ENCODE results near the gene AGO3. TPM values are rescaled to one million over a fixed set of nuclear protein-coding genes. Genes with fewer than 3 reads are reported as not detected.

AGO3 gene
- total and polyA plus RNA-seq, 2 donors (not counting 3 experiments of a cell fraction or from before 2014, with no cell fraction given): 10.4 to 21.1 TPM

- CTCF ChIA-PET: no interaction called here
- H3K9ac ChIP-seq (replicated peaks; ENCODE audit: extremely low read depth, insufficient read depth, low read length): no peak overlapping the region
- dilution Hi-C loops (cut with MboI; ENCODE audit: extremely low pct_ligation_motif_present, low sequenced_read_pairs): no loop called here
- POLR2A ChIA-PET: no interaction called here
- H3K4me3 ChIP-seq (replicated peaks in 1 of 3; ENCODE audit: insufficient read depth in 1 of 3, low read depth in 1 of 3, low read length in 3 of 3): no peak overlapping the region
- H2AFZ ChIP-seq (ENCODE audit: low read depth, low read length): no peak overlapping the region
- intact Hi-C loops (cut with micrococcal nuclease): no loop called here
- H3K9me1 ChIP-seq (replicated peaks; ENCODE audit: control insufficient read depth, extremely low read depth, insufficient read depth, low read length): no peaks in the 10 kb centered on the region
- peaks cover 2% of the 10 kb centered on the region in 2 experiments for H3K36me3 ChIP-seq (ENCODE audit: control insufficient read depth in 2 of 2, extremely low read depth in 1 of 2, insufficient read depth in 2 of 2, low read length in 2 of 2)
- DNase-seq (ENCODE audit: low read depth, low spot score): no peak
- TF ChIP-seq POLR2A (IDR thresholded peaks at IDR 0.05; ENCODE audit: low read depth, low read length): no peak
- TF ChIP-seq, protein P1, sequence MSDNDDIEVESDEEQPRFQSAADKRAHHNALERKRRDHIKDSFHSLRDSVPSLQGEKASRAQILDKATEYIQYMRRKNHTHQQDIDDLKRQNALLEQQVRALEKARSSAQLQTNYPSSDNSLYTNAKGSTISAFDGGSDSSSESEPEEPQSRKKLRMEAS (IDR thresholded peaks at IDR 0.05; ENCODE audit: insufficient read depth, insufficient read length): no peak
- no peak for TF ChIP-seq MYC (IDR thresholded peaks at IDR 0.05; ENCODE audit: low read depth, low read length)
- TF ChIP-seq, protein P2, sequence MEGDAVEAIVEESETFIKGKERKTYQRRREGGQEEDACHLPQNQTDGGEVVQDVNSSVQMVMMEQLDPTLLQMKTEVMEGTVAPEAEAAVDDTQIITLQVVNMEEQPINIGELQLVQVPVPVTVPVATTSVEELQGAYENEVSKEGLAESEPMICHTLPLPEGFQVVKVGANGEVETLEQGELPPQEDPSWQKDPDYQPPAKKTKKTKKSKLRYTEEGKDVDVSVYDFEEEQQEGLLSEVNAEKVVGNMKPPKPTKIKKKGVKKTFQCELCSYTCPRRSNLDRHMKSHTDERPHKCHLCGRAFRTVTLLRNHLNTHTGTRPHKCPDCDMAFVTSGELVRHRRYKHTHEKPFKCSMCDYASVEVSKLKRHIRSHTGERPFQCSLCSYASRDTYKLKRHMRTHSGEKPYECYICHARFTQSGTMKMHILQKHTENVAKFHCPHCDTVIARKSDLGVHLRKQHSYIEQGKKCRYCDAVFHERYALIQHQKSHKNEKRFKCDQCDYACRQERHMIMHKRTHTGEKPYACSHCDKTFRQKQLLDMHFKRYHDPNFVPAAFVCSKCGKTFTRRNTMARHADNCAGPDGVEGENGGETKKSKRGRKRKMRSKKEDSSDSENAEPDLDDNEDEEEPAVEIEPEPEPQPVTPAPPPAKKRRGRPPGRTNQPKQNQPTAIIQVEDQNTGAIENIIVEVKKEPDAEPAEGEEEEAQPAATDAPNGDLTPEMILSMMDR (IDR thresholded peaks at IDR 0.05; ENCODE audit: extremely low read depth in 1 of 2, insufficient read depth in 1 of 2, low read depth in 1 of 2, low read length in 2 of 2): no peak
- no peak for TF ChIP-seq GATA2 (IDR thresholded peaks at IDR 0.05; ENCODE audit: insufficient read depth, insufficient read length, low read depth, low read length)
- TF ChIP-seq FOS (IDR thresholded peaks at IDR 0.05; ENCODE audit: borderline replicate concordance, insufficient read depth, low read length): no peak
- no peak for TF ChIP-seq EZH2 (IDR thresholded peaks at IDR 0.05; ENCODE audit: borderline replicate concordance, low read depth, low read length, severe bottlenecking)
- TF ChIP-seq JUN (IDR thresholded peaks at IDR 0.05; ENCODE audit: borderline replicate concordance, insufficient read depth, insufficient read length, low read depth): no peak
- FAIRE-seq: no peak
- H3K9me3 ChIP-seq (replicated peaks; ENCODE audit: control insufficient read depth, insufficient read depth, low read length): no peaks in the 10 kb centered on the region
- no peak overlapping the region for H3K4me2 ChIP-seq (ENCODE audit: insufficient read depth, low read length)
- no peak overlapping the region for H3K27ac ChIP-seq (ENCODE audit: insufficient read depth, low read depth, low read length)
- BruUV-seq (replicated peaks): no TSS peak
- H3K79me2 ChIP-seq (ENCODE audit: control insufficient read depth, insufficient read depth, low read length): no peaks in the 10 kb centered on the region
- no peaks in the 10 kb centered on the region for H3K4me1 ChIP-seq (ENCODE audit: control insufficient read depth, extremely low read depth, insufficient read depth, low read length)
- no peaks in the 10 kb centered on the region for H4K20me1 ChIP-seq (replicated peaks; ENCODE audit: control insufficient read depth, extremely low read depth, insufficient read depth, low read length)
- no peaks in the 10 kb centered on the region for H3K27me3 ChIP-seq (ENCODE audit: control insufficient read depth in 2 of 2, insufficient read depth in 2 of 2, low read length in 2 of 2)
These were observed 124.8 kb downstream of the AGO3 start for GRCh38 chr1:36055706-36056105.

All from endothelial cell of umbilical vein (primary cell).